Measurements from ENCODE around the gene EHD2.
"Not testable (repeated sequence)": the region's sequence is repeated elsewhere in the genome, so short reads cannot be mapped to it uniquely, and the experiment has no call there.

EHD2 gene

GRCh38 chr19:47746129-47746528 is 32.9 kb downstream of the EHD2 start:
- not testable (repeated sequence) for DNase-seq (ENCODE audit: low read depth in 1 of 2, low spot score in 1 of 2)

- DNase-seq (ENCODE audit: low read depth in 1 of 2, low spot score in 1 of 2): no peak
Observed at GRCh38 chr19:47749326-47749725, 36.1 kb downstream of the EHD2 start.

- no peak for DNase-seq (ENCODE audit: low read depth in 1 of 2, low spot score in 1 of 2)
Observed at GRCh38 chr19:47750752-47751151, 37.5 kb downstream of the EHD2 start.

GRCh38 chr19:47752440-47753211 is 39.4 kb downstream of the EHD2 start:
- no peak for DNase-seq (ENCODE audit: low read depth in 1 of 2, low spot score in 1 of 2)

GRCh38 chr19:47754206-47755064 is 41.2 kb downstream of the EHD2 start:
- DNase-seq (ENCODE audit: low read depth in 1 of 2, low spot score in 1 of 2): no peak

- DNase-seq (ENCODE audit: low read depth in 1 of 2, low spot score in 1 of 2): no peak
Observed at GRCh38 chr19:47755065-47755761, 42.0 kb downstream of the EHD2 start.

GRCh38 chr19:47755762-47756626 is 42.8 kb downstream of the EHD2 start:
- no peak for DNase-seq (ENCODE audit: low read depth in 1 of 2, low spot score in 1 of 2)

- DNase-seq (ENCODE audit: low read depth in 1 of 2, low spot score in 1 of 2): no peak
Observed at GRCh38 chr19:47756627-47756929, 43.4 kb downstream of the EHD2 start.

GRCh38 chr19:47756953-47757608 is 43.9 kb downstream of the EHD2 start:
- no peak for DNase-seq (ENCODE audit: low read depth in 1 of 2, low spot score in 1 of 2)

- no peak for DNase-seq (ENCODE audit: low read depth in 1 of 2, low spot score in 1 of 2)
Observed at GRCh38 chr19:47757617-47758442, 44.6 kb downstream of the EHD2 start.

- no peak for DNase-seq (ENCODE audit: low read depth in 1 of 2, low spot score in 1 of 2)
Observed at GRCh38 chr19:47758443-47758804, 45.2 kb downstream of the EHD2 start.

GRCh38 chr19:47760632-47760999 is 47.4 kb downstream of the EHD2 start:
- DNase-seq (ENCODE audit: low read depth in 1 of 2, low spot score in 1 of 2): no peak

GRCh38 chr19:47761566-47761965 is 48.3 kb downstream of the EHD2 start:
- DNase-seq (ENCODE audit: low read depth in 1 of 2, low spot score in 1 of 2): no peak

- DNase-seq (ENCODE audit: low read depth in 1 of 2, low spot score in 1 of 2): no peak
Observed at GRCh38 chr19:47762151-47762550, 48.9 kb downstream of the EHD2 start.

GRCh38 chr19:47762615-47763308 is 49.5 kb downstream of the EHD2 start:
- no peak for DNase-seq (ENCODE audit: low read depth in 1 of 2, low spot score in 1 of 2)

GRCh38 chr19:47764705-47765104 is 51.5 kb downstream of the EHD2 start:
- DNase-seq (ENCODE audit: low read depth in 1 of 2, low spot score in 1 of 2): not testable (repeated sequence)

GRCh38 chr19:47765523-47766358 is 52.5 kb downstream of the EHD2 start:
- no peak for DNase-seq (ENCODE audit: low read depth in 1 of 2, low spot score in 1 of 2)

GRCh38 chr19:47766359-47766620 is 53.1 kb downstream of the EHD2 start:
- DNase-seq (ENCODE audit: low read depth in 1 of 2, low spot score in 1 of 2): no peak
